Measurements from ENCODE around the gene TPM2. TPM values are rescaled to one million over a fixed set of nuclear protein-coding genes. Genes with fewer than 3 reads are reported as not detected.
A peak's percentile ranks its signal among the peaks of the same experiment; 100 is the strongest.

TPM2 gene
- total and polyA plus RNA-seq, 8 donors: 11.3 to 227 (median 23.4) TPM

GRCh38 chr9:35664531-35665470, 24.9 kb downstream of the TPM2 start, which contains the start of gene ARHGEF39:
Gene ARHGEF39, minus strand, starts transcription at chr9:35665195. Its CDS starts 26 bp downstream, at chr9:35665169.
- H3K27me3 ChIP-seq: no peaks in the 10 kb centered on the region
- WGBS, 2 donors: 4 to 6% methylated on average over 54 to 58 of the region's 58 CpGs
- peak within 1 kb of the TSS in 3 of 4 donors; percentile 1 to 35 (median 8) for H3K27ac ChIP-seq
- H3K4me1 ChIP-seq: peaks cover 34 to 41% (median 39%) of the 10 kb centered on the region in 3 donors
- TF ChIP-seq, protein P1, sequence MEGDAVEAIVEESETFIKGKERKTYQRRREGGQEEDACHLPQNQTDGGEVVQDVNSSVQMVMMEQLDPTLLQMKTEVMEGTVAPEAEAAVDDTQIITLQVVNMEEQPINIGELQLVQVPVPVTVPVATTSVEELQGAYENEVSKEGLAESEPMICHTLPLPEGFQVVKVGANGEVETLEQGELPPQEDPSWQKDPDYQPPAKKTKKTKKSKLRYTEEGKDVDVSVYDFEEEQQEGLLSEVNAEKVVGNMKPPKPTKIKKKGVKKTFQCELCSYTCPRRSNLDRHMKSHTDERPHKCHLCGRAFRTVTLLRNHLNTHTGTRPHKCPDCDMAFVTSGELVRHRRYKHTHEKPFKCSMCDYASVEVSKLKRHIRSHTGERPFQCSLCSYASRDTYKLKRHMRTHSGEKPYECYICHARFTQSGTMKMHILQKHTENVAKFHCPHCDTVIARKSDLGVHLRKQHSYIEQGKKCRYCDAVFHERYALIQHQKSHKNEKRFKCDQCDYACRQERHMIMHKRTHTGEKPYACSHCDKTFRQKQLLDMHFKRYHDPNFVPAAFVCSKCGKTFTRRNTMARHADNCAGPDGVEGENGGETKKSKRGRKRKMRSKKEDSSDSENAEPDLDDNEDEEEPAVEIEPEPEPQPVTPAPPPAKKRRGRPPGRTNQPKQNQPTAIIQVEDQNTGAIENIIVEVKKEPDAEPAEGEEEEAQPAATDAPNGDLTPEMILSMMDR (IDR thresholded peaks at IDR 0.05): no peak
- intact Hi-C loops (cut with DNase I): no loop called here
- H3K36me3 ChIP-seq: no peaks in the 10 kb centered on the region
- ATAC-seq: peak; percentile 81 to 89 (median 86)
- no peak for FAIRE-seq
- H3K9me3 ChIP-seq: no peaks in the 10 kb centered on the region
- H3K4me3 ChIP-seq: peak within 1 kb of the TSS; percentile 26 to 51 (median 42)
- DNase-seq: peak; percentile 78 to 92 (median 86)

DNA sequence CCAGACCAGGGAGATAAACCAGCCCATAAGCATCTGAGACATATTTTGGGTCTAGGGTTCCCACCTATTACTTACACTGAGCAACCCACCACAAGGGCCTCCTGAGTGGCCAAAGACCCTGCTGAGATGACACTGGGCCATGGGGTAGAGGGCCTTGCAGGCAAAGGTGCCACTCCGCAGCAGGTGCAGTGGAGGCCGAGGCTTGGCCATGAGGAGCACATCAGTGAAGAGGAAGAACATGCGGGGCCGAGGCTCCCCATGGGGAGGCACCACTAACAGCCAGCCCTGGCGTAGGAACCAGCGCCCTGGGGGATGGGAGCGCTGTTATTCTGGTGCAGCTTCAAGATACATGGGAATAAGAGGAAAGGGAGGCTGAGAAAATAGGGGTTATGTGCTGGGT, 27.3 kb downstream of the TPM2 start:
- Histone ChIP-seq H3K36me3 (no peaks in the 10 kb centered on the region), H3K4me3 (no peak overlapping the region), H3K27ac (peak overlapping the region in 2 of 4 donors; percentile 46 to 76), H3K9me3 (no peaks in the 10 kb centered on the region), H3K27me3 (no peaks in the 10 kb centered on the region), H3K4me1 (peaks cover 30 to 37% (median 35%) of the 10 kb centered on the region in 3 donors)
- no peak for ATAC-seq
- FAIRE-seq: no peak
- 92% methylated on average over 7 of the region's 7 CpGs for whole genome bisulfite sequencing, 2 donors
- DNase-seq: peak in 1 of 6 donors; percentile 61
- TF ChIP-seq, protein P1 (IDR thresholded peaks at IDR 0.05): no peak
- intact Hi-C loops (cut with DNase I): no loop called here

DNA sequence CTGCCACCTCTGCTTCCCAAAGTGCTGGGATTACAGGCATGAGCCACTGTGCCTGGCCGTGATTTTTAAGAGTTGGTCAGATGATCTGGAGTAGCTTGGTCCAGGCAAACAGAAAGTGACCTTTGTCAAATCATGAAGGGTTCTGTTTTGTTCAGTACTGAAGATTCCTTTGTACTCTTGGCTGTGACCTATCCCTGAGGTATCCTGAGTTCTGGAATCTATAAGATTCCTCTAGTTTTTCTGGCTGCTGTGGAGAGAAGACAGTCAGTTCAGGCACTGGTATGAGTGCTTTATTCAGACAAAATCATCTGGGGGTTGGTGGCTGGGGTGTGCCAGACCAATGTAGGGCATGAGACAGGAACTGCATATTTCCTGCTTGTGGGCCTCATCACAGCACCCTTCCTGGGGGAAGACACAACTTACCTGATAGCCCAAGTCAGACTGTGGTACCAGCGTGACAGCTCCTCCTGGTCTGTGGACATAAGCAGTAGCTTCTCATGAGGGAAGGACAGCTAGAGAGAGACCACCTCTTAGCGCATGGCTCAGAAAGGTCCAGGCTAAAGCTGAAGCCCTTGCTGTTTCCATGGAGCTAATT, 27.9 kb downstream of the TPM2 start:
- Histone ChIP-seq H3K4me3 (no peak overlapping the region), H3K9me3 (no peaks in the 10 kb centered on the region), H3K4me1 (peaks cover 35 to 37% (median 35%) of the 10 kb centered on the region in 3 donors), H3K27me3 (no peaks in the 10 kb centered on the region), H3K27ac (peak overlapping the region; percentile 41 to 79 (median 61)), H3K36me3 (no peaks in the 10 kb centered on the region)
- ATAC-seq (no peak), FAIRE-seq (no peak), DNase-seq (no peak)
- TF ChIP-seq, protein P1 (IDR thresholded peaks at IDR 0.05): no peak
- 67 to 69% methylated on average over 3 of the region's 3 CpGs for WGBS, 2 donors
- intact Hi-C loops (cut with DNase I): no loop called here

- H3K27me3 ChIP-seq: no peaks in the 10 kb centered on the region
- H3K36me3 ChIP-seq: no peaks in the 10 kb centered on the region
- WGBS, 2 donors: 22 to 23% methylated on average over 9 of the region's 9 CpGs
- intact Hi-C loops (cut with DNase I): no loop called here
- no peaks in the 10 kb centered on the region for H3K9me3 ChIP-seq
- no peak for FAIRE-seq
- DNase-seq: peak in 5 of 6 donors; percentile 63 to 79 (median 77)
- H3K27ac ChIP-seq: peak overlapping the region; percentile 41 to 79 (median 61)
- peaks cover 34 to 37% (median 35%) of the 10 kb centered on the region in 3 donors for H3K4me1 ChIP-seq
- TF ChIP-seq, protein P1 (IDR thresholded peaks at IDR 0.05): peak in 2 of 4 donors; percentile 14 to 24
- ATAC-seq: peak in 3 of 4 donors; percentile 3 to 10 (median 8)
- H3K4me3 ChIP-seq: no peak overlapping the region
Observed at GRCh38 chr9:35660966-35661415, 28.7 kb downstream of the TPM2 start.
